ENCODE results near the gene GOLGA3. TPM values are rescaled to one million over a fixed set of nuclear protein-coding genes. Genes with fewer than 3 reads are reported as not detected.
A peak's percentile ranks its signal among the peaks of the same experiment; 100 is the strongest.

Gene GOLGA3
- total and polyA plus RNA-seq, 9 of the 15 experiments (the other 6 are each of a cell fraction or from before 2014, with no cell fraction given), result 1.9 to 48.1 (median 18.4) TPM

- TF ChIP-seq TEAD4 (IDR thresholded peaks at IDR 0.05; ENCODE audit: low read length) (no peak), TEAD4 (CRISPR knock-in tag; IDR thresholded peaks at IDR 0.05; ENCODE audit: borderline replicate concordance) (no peak), POLR2AphosphoS2 (IDR thresholded peaks at IDR 0.05; ENCODE audit: low read length) (no peak), HIVEP1 (CRISPR knock-in tag; IDR thresholded peaks at IDR 0.05) (no peak), NFIX (CRISPR knock-in tag; IDR thresholded peaks at IDR 0.05; ENCODE audit: low read depth) (no peak), ZNF140 (CRISPR knock-in tag; IDR thresholded peaks at IDR 0.05) (no peak), CXXC5 (CRISPR knock-in tag; IDR thresholded peaks at IDR 0.05) (0 out of 2 replicates have a peak, but pooled peaks have one; percentile 25), POLR3A (IDR thresholded peaks at IDR 0.05; ENCODE audit: borderline replicate concordance, extremely low read depth, insufficient read depth, insufficient read length) (no peak), CTBP1 (IDR thresholded peaks at IDR 0.05; ENCODE audit: borderline replicate concordance) (no peak), CBFA2T3 (IDR thresholded peaks at IDR 0.05) (peak; percentile 72), ARID1B (IDR thresholded peaks at IDR 0.05) (peak; percentile 41; the same call in 1 of the 2 replicates), NR4A1 (CRISPR knock-in tag; IDR thresholded peaks at IDR 0.05) (no peak), NR4A1 (tag; IDR thresholded peaks at IDR 0.05) (no peak), L3MBTL2 (IDR thresholded peaks at IDR 0.05) (peak; percentile 17; the same call in 1 of the 2 replicates), MNT (conservative IDR thresholded peaks at IDR 0.05) (peak in 1 of 2 experiments; percentile 37; a peak in 1 of 4 replicates), JUN (IDR thresholded peaks at IDR 0.05; ENCODE audit: borderline replicate concordance, low read depth, low read length) (no peak), JUN (CRISPR knock-in tag; IDR thresholded peaks at IDR 0.05; ENCODE audit: borderline replicate concordance) (no peak), USF2 (CRISPR knock-in tag; IDR thresholded peaks at IDR 0.05) (peak; percentile 58), BHLHE40 (IDR thresholded peaks at IDR 0.05; ENCODE audit: low read length) (peak; percentile 84)
- TF ChIP-seq, protein P1, sequence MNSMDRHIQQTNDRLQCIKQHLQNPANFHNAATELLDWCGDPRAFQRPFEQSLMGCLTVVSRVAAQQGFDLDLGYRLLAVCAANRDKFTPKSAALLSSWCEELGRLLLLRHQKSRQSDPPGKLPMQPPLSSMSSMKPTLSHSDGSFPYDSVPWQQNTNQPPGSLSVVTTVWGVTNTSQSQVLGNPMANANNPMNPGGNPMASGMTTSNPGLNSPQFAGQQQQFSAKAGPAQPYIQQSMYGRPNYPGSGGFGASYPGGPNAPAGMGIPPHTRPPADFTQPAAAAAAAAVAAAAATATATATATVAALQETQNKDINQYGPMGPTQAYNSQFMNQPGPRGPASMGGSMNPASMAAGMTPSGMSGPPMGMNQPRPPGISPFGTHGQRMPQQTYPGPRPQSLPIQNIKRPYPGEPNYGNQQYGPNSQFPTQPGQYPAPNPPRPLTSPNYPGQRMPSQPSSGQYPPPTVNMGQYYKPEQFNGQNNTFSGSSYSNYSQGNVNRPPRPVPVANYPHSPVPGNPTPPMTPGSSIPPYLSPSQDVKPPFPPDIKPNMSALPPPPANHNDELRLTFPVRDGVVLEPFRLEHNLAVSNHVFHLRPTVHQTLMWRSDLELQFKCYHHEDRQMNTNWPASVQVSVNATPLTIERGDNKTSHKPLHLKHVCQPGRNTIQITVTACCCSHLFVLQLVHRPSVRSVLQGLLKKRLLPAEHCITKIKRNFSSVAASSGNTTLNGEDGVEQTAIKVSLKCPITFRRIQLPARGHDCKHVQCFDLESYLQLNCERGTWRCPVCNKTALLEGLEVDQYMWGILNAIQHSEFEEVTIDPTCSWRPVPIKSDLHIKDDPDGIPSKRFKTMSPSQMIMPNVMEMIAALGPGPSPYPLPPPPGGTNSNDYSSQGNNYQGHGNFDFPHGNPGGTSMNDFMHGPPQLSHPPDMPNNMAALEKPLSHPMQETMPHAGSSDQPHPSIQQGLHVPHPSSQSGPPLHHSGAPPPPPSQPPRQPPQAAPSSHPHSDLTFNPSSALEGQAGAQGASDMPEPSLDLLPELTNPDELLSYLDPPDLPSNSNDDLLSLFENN (IDR thresholded peaks at IDR 0.05; ENCODE audit: low read depth in 2 of 2, low read length in 2 of 2), result no peak
- TF ChIP-seq, protein P2, sequence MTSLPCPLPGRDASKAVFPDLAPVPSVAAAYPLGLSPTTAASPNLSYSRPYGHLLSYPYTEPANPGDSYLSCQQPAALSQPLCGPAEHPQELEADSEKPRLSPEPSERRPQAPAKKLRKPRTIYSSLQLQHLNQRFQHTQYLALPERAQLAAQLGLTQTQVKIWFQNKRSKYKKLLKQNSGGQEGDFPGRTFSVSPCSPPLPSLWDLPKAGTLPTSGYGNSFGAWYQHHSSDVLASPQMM (CRISPR knock-in tag; IDR thresholded peaks at IDR 0.05), result no peak
- TF ChIP-seq, protein P3, sequence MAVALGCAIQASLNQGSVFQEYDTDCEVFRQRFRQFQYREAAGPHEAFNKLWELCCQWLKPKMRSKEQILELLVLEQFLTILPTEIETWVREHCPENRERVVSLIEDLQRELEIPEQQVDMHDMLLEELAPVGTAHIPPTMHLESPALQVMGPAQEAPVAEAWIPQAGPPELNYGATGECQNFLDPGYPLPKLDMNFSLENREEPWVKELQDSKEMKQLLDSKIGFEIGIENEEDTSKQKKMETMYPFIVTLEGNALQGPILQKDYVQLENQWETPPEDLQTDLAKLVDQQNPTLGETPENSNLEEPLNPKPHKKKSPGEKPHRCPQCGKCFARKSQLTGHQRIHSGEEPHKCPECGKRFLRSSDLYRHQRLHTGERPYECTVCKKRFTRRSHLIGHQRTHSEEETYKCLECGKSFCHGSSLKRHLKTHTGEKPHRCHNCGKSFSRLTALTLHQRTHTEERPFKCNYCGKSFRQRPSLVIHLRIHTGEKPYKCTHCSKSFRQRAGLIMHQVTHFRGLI (CRISPR knock-in tag; IDR thresholded peaks at IDR 0.05), result no peak
Measured at GRCh38 chr12:132842449-132843045, 13.9 kb upstream of the GOLGA3 start (continued).
